Measurements from ENCODE around the gene PSMB3. TPM values are rescaled to one million over a fixed set of nuclear protein-coding genes. Genes with fewer than 3 reads are reported as not detected.
A peak's percentile ranks its signal among the peaks of the same experiment; 100 is the strongest.

Gene PSMB3
- polyA plus RNA-seq, 3 donors = 315 to 689 (median 625) TPM

- H3K36me3 Mint-ChIP-seq = peaks cover 76 to 99% of the 10 kb centered on the region in 2 donors
- H3K27me3 Mint-ChIP-seq (ENCODE audit: low read depth in 3 of 3) = peaks cover 0 to 2% (median 0%) of the 10 kb centered on the region in 3 donors
- no peak for TF ChIP-seq CTCF (IDR thresholded peaks at IDR 0.05)
- H3K27me3 ChIP-seq (ENCODE audit: control insufficient read depth in 2 of 2, insufficient read depth in 2 of 2, low read length in 2 of 2) = no peaks in the 10 kb centered on the region
- H3K36me3 ChIP-seq (replicated peaks in 1 of 2; ENCODE audit: control insufficient read depth in 1 of 2, insufficient read depth in 2 of 2, low read length in 2 of 2) = peaks cover 92 to 98% of the 10 kb centered on the region in 2 donors
- H3K27ac ChIP-seq (ENCODE audit: low read depth in 1 of 2, low read length in 2 of 2) = no peak overlapping the region
- no peak for DNase-seq
- 74% methylated on average over 3 of the region's 7 CpGs for WGBS (ENCODE audit: insufficient coverage)
- intact Hi-C loops (cut with micrococcal nuclease) = no loop called here
- no peaks in the 10 kb centered on the region for H3K9me3 Mint-ChIP-seq
- no peaks in the 10 kb centered on the region for H3K4me1 ChIP-seq (ENCODE audit: control insufficient read depth in 1 of 2, insufficient read depth in 2 of 2, low read length in 2 of 2)
- H2AFZ ChIP-seq (ENCODE audit: insufficient read depth, low read depth, low read length, poor library complexity, severe bottlenecking) = no peak overlapping the region
- H3K4me3 Mint-ChIP-seq = no peak overlapping the region
- H3K4me3 ChIP-seq (replicated peaks in 1 of 3; ENCODE audit: low read depth in 2 of 3, low read length in 3 of 3) = no peak overlapping the region
- peak overlapping the region in 1 of 7 donors; percentile 55 for H3K27ac Mint-ChIP-seq
- H3K9ac ChIP-seq (ENCODE audit: insufficient read depth, low read length, poor library complexity, severe bottlenecking) = no peak overlapping the region
- H3K4me2 ChIP-seq (replicated peaks; ENCODE audit: extremely low read depth, low read length, poor library complexity, severe bottlenecking) = no peak overlapping the region
- no peaks in the 10 kb centered on the region for H4K20me1 ChIP-seq (ENCODE audit: insufficient read depth, low read length)
- H3K4me1 Mint-ChIP-seq = no peaks in the 10 kb centered on the region
- H3K9me3 ChIP-seq (replicated peaks in 1 of 2; ENCODE audit: control insufficient read depth in 1 of 2, insufficient read depth in 1 of 2, low read length in 2 of 2) = no peaks in the 10 kb centered on the region
- H3K79me2 ChIP-seq (ENCODE audit: insufficient read depth, low read length) = no peaks in the 10 kb centered on the region
Observed at GRCh38 chr17:38777641-38778250, 25.2 kb downstream of the PSMB3 start.

- no peaks in the 10 kb centered on the region for H3K9me3 ChIP-seq (replicated peaks in 1 of 2; ENCODE audit: control insufficient read depth in 1 of 2, insufficient read depth in 1 of 2, low read length in 2 of 2)
- 96% methylated on average over 18 of the region's 23 CpGs for WGBS (ENCODE audit: insufficient coverage)
- H3K4me2 ChIP-seq (replicated peaks; ENCODE audit: extremely low read depth, low read length, poor library complexity, severe bottlenecking) = no peak overlapping the region
- Mint-ChIP-seq H3K27ac (peak overlapping the region in 2 of 7 donors; percentile 43 to 62), H3K4me1 (no peaks in the 10 kb centered on the region), H3K4me3 (no peak overlapping the region), H3K36me3 (peaks cover 77 to 100% of the 10 kb centered on the region in 2 donors), H3K9me3 (no peaks in the 10 kb centered on the region), H3K27me3 (ENCODE audit: low read depth in 3 of 3) (no peaks in the 10 kb centered on the region)
- H3K27me3 ChIP-seq (ENCODE audit: control insufficient read depth in 2 of 2, insufficient read depth in 2 of 2, low read length in 2 of 2) = no peaks in the 10 kb centered on the region
- H2AFZ ChIP-seq (ENCODE audit: insufficient read depth, low read depth, low read length, poor library complexity, severe bottlenecking) = no peak overlapping the region
- no peaks in the 10 kb centered on the region for H3K4me1 ChIP-seq (ENCODE audit: control insufficient read depth in 1 of 2, insufficient read depth in 2 of 2, low read length in 2 of 2)
- no peaks in the 10 kb centered on the region for H3K79me2 ChIP-seq (ENCODE audit: insufficient read depth, low read length)
- no peak for TF ChIP-seq CTCF (IDR thresholded peaks at IDR 0.05)
- H4K20me1 ChIP-seq (ENCODE audit: insufficient read depth, low read length) = no peaks in the 10 kb centered on the region
- no peak overlapping the region for H3K4me3 ChIP-seq (replicated peaks in 1 of 3; ENCODE audit: low read depth in 2 of 3, low read length in 3 of 3)
- H3K9ac ChIP-seq (ENCODE audit: insufficient read depth, low read length, poor library complexity, severe bottlenecking) = no peak overlapping the region
- DNase-seq = no peak
- intact Hi-C loops (cut with micrococcal nuclease) = no loop called here
- H3K27ac ChIP-seq (ENCODE audit: low read depth in 1 of 2, low read length in 2 of 2) = no peak overlapping the region
- peaks cover 93 to 100% of the 10 kb centered on the region in 2 donors for H3K36me3 ChIP-seq (replicated peaks in 1 of 2; ENCODE audit: control insufficient read depth in 1 of 2, insufficient read depth in 2 of 2, low read length in 2 of 2)
Observed at GRCh38 chr17:38779965-38780752, 27.6 kb downstream of the PSMB3 start.

All from CD14-positive monocyte (primary cell).